Upper lobe of right lung (tissue), 1 donor: Measurements from ENCODE around the gene VPS33A. TPM values are rescaled to one million over a fixed set of nuclear protein-coding genes. Genes with fewer than 3 reads are reported as not detected.
A peak's percentile ranks its signal among the peaks of the same experiment; 100 is the strongest.

ENCODE experiments used
- ATAC-seq: fragments of 200-7000 bp; cut with Tn5 transposase; one replicate; pipeline ENCODE4 v1.9.1; 2020; ENCODE audit warnings: mild to moderate bottlenecking, moderate library complexity
- DNase-seq: peaks from one replicate; pipeline ENCODE4 v3.0.0-alpha.2; 2020
- H3K27ac ChIP-seq: fragments of 200-600 bp; one replicate; pipeline ENCODE4 v1.8.0; 2022
- H3K27me3 ChIP-seq: fragments of 200-600 bp; one replicate; pipeline ENCODE4 v1.8.0; 2022; ENCODE audit warnings: mild to moderate bottlenecking
- H3K36me3 ChIP-seq: fragments of 200-600 bp; one replicate; pipeline ENCODE4 v1.8.0; 2022
- H3K4me1 ChIP-seq: fragments of 200-600 bp; one replicate; pipeline ENCODE4 v1.8.0; 2022
- H3K4me3 ChIP-seq: fragments of 200-600 bp; one replicate; pipeline ENCODE4 v1.8.0; 2022; ENCODE audit warnings: mild to moderate bottlenecking
- H3K9me3 ChIP-seq: fragments of 200-600 bp; one replicate; pipeline ENCODE4 v1.8.0; 2022
- CTCF ChIP-seq: fragments of 200-600 bp; IDR thresholded peaks from one replicate; pipeline ENCODE4 v1.8.0; 2022; ENCODE audit warnings: antibody characterized with exemption
- intact Hi-C: fragments of 100-400 bp; cut with DNase I; formaldehyde crosslinking; loops from one replicate; pipeline ENCODE4 v1.11.0; 2022
- total RNA-seq: library from RNA; stranded (reverse); fragmentation: NEBNext Ultra II Directional; extraction: Animal tissue kit (Norgen Biotek cat#: 25700); gene quantifications from one replicate; pipeline ENCODE4 v1.2.1, GENCODE V29; 2021
- donor health status: DM: no; HTN: yes; CAD: no; lungs with severe emphysema.

Gene VPS33A
- total RNA-seq, 1 donor from 2014 or later: 17.7 TPM

- no peak for DNase-seq
- peaks cover 75% of the 10 kb centered on the region for H3K36me3 ChIP-seq
Measured at GRCh38 chr12:122232691-122233090, 33.6 kb downstream of the VPS33A start.

GRCh38 chr12:122230798-122231197 lies 35.5 kb downstream of the VPS33A start:
- Histone ChIP-seq H3K27me3 (no peaks in the 10 kb centered on the region), H3K36me3 (peaks cover 65% of the 10 kb centered on the region), H3K4me1 (peaks cover 7% of the 10 kb centered on the region), H3K9me3 (no peaks in the 10 kb centered on the region), H3K27ac (no peak overlapping the region), H3K4me3 (no peak overlapping the region)
- DNase-seq (no peak), ATAC-seq (no peak)
- intact Hi-C loops: no loop called here
- no peak for TF ChIP-seq CTCF

More at GRCh38 chr12:122232691-122233090, 33.6 kb downstream of the VPS33A start:
- no peaks in the 10 kb centered on the region for H3K9me3 ChIP-seq
- TF ChIP-seq CTCF: no peak
- no peak for ATAC-seq
- no peaks in the 10 kb centered on the region for H3K27me3 ChIP-seq
- no peak overlapping the region for H3K4me3 ChIP-seq
- intact Hi-C loops: no loop called here
- no peaks in the 10 kb centered on the region for H3K4me1 ChIP-seq
- H3K27ac ChIP-seq: no peak overlapping the region

- no peak for TF ChIP-seq CTCF
- intact Hi-C loops: no loop called here
- ATAC-seq (no peak), DNase-seq (no peak)
- no peak overlapping the region for H3K4me3 ChIP-seq
- peaks cover 15% of the 10 kb centered on the region for H3K4me1 ChIP-seq
- no peaks in the 10 kb centered on the region for H3K27me3 ChIP-seq
- H3K27ac ChIP-seq: no peak overlapping the region
- peaks cover 44% of the 10 kb centered on the region for H3K36me3 ChIP-seq
- H3K9me3 ChIP-seq: no peaks in the 10 kb centered on the region
Measured at GRCh38 chr12:122228092-122228491, 38.2 kb downstream of the VPS33A start.

GRCh38 chr12:122227341-122227740 lies 39.0 kb downstream of the VPS33A start:
- Histone ChIP-seq H3K9me3 (no peaks in the 10 kb centered on the region), H3K36me3 (peaks cover 37% of the 10 kb centered on the region), H3K27ac (no peak overlapping the region), H3K4me3 (no peak overlapping the region), H3K4me1 (peaks cover 15% of the 10 kb centered on the region), H3K27me3 (no peaks in the 10 kb centered on the region)
- DNase-seq (no peak), ATAC-seq (no peak)
- intact Hi-C loops: no loop called here
- no peak for TF ChIP-seq CTCF

GRCh38 chr12:122226366-122227125 lies 39.7 kb downstream of the VPS33A start:
- intact Hi-C loops: no loop called here
- Histone ChIP-seq H3K27ac (no peak overlapping the region), H3K27me3 (no peaks in the 10 kb centered on the region), H3K36me3 (peaks cover 36% of the 10 kb centered on the region), H3K4me3 (peak overlapping the region; percentile 56), H3K4me1 (peaks cover 15% of the 10 kb centered on the region), H3K9me3 (no peaks in the 10 kb centered on the region)
- TF ChIP-seq CTCF: no peak
- ATAC-seq: no peak
- DNase-seq: no peak
